Peyer's patch (tissue), 4 donors: Measurements from ENCODE around the gene CAPN8. TPM values are rescaled to one million over a fixed set of nuclear protein-coding genes. Genes with fewer than 3 reads are reported as not detected.

Experiments used
- DNase-seq, 3 donors: peaks; one replicate each; pipeline ENCODE4 v3.0.0-alpha.2; 2017 to 2019
- H3K27ac ChIP-seq, 4 donors: fragments of 200-600 bp; sonication (generic); one replicate each; pipeline ENCODE4 v1.5.1; 2016 to 2019
- H3K27me3 ChIP-seq, 2 donors: fragments of 200-600 bp; sonication (generic); one replicate each; pipeline ENCODE4 v1.5.1; 2019
- H3K36me3 ChIP-seq, 3 donors: fragments of 200-600 bp; sonication (generic); one replicate each; pipeline ENCODE4 v1.5.1; 2016 to 2019
- H3K4me1 ChIP-seq, 4 donors: fragments of 200-600 bp; sonication (generic); one replicate each; pipeline ENCODE4 v1.5.1; 2016 to 2019
- H3K4me3 ChIP-seq, 4 donors: fragments of 200-600 bp; sonication (generic); 1 replicate in 3 of 4; 2 replicates in 1 of 4; pipeline ENCODE4 v1.5.1; 2016 to 2019; ENCODE audit warnings: mild to moderate bottlenecking in 1 of 4
- H3K9me3 ChIP-seq, 4 donors: fragments of 200-600 bp; sonication (generic); one replicate each; pipeline ENCODE4 v1.5.1; 2016 to 2019; ENCODE audit warnings: mild to moderate bottlenecking in 1 of 4
- POLR2A ChIP-seq, 2 donors: fragments of 450-650 bp; IDR thresholded peaks; one replicate each; pipeline ENCODE4 v1.5.1; 2017; ENCODE audit warnings: antibody characterized with exemption in 2 of 2, mild to moderate bottlenecking in 2 of 2, moderate library complexity in 2 of 2
- total RNA-seq, 4 donors: library from RNA; depleted of rRNA; stranded (reverse); fragments of >200 nt; gene quantifications; one replicate each; pipeline ENCODE4 v1.1.0, GENCODE V29; 2016
- TF ChIP-seq, protein P1 (sequence below), 6 experiments: fragments of 450-650 bp in 4 of 6; fragments of 200-600 bp in 2 of 6; sonication (generic) in 1 of 6; IDR thresholded peaks; one replicate each; pipeline ENCODE4 v1.5.1; 2017 to 2019; ENCODE audit warnings: antibody characterized with exemption in 6 of 6, mild to moderate bottlenecking in 3 of 6, moderate library complexity in 1 of 6

The CAPN8 gene
- total RNA-seq, 4 donors from 2014 or later: 9.9 to 74.0 (median 31.4) TPM

DNA sequence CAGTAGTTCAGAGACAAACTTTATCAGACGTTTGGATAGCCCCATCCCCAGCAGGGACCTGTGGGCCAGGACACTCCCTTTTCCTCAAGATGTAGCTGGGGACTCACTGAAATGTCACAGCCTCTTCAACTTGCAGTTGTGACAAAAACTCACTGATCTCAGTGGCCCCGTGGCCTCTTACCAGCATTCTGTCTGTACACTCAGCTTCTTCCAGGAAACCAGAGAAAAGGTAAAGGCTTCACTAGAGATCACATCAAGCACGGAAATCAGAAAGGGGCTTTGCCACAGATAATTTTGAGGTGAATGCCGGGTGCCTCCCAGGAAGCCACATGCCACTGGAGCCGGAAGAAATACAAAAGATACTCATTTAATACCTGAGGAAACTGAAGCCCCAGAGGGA, 150.1 kb downstream of the CAPN8 start:
- H3K27ac ChIP-seq: no peak overlapping the region
- no peaks in the 10 kb centered on the region for H3K36me3 ChIP-seq
- no peaks in the 10 kb centered on the region for H3K9me3 ChIP-seq
- H3K4me3 ChIP-seq: no peak overlapping the region
- H3K27me3 ChIP-seq: no peaks in the 10 kb centered on the region
- H3K4me1 ChIP-seq: no peaks in the 10 kb centered on the region
- DNase-seq: no peak
- TF ChIP-seq POLR2A (IDR thresholded peaks at IDR 0.05): no peak
- TF ChIP-seq, protein P1, sequence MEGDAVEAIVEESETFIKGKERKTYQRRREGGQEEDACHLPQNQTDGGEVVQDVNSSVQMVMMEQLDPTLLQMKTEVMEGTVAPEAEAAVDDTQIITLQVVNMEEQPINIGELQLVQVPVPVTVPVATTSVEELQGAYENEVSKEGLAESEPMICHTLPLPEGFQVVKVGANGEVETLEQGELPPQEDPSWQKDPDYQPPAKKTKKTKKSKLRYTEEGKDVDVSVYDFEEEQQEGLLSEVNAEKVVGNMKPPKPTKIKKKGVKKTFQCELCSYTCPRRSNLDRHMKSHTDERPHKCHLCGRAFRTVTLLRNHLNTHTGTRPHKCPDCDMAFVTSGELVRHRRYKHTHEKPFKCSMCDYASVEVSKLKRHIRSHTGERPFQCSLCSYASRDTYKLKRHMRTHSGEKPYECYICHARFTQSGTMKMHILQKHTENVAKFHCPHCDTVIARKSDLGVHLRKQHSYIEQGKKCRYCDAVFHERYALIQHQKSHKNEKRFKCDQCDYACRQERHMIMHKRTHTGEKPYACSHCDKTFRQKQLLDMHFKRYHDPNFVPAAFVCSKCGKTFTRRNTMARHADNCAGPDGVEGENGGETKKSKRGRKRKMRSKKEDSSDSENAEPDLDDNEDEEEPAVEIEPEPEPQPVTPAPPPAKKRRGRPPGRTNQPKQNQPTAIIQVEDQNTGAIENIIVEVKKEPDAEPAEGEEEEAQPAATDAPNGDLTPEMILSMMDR (IDR thresholded peaks at IDR 0.05): no peak

- TF ChIP-seq, protein P1 (IDR thresholded peaks at IDR 0.05): no peak
- TF ChIP-seq POLR2A (IDR thresholded peaks at IDR 0.05): no peak
- no peaks in the 10 kb centered on the region for H3K27me3 ChIP-seq
- no peaks in the 10 kb centered on the region for H3K36me3 ChIP-seq
- no peak overlapping the region for H3K27ac ChIP-seq
- no peak for DNase-seq
- H3K4me1 ChIP-seq: no peaks in the 10 kb centered on the region
- no peak overlapping the region for H3K4me3 ChIP-seq
- no peaks in the 10 kb centered on the region for H3K9me3 ChIP-seq
Measured at GRCh38 chr1:223514644-223515043, 150.9 kb downstream of the CAPN8 start.

- Histone ChIP-seq H3K9me3 (no peaks in the 10 kb centered on the region), H3K4me3 (no peak overlapping the region), H3K27me3 (no peaks in the 10 kb centered on the region), H3K36me3 (no peaks in the 10 kb centered on the region), H3K4me1 (no peaks in the 10 kb centered on the region), H3K27ac (no peak overlapping the region)
- TF ChIP-seq, protein P1 (IDR thresholded peaks at IDR 0.05): no peak
- TF ChIP-seq POLR2A (IDR thresholded peaks at IDR 0.05): no peak
- DNase-seq: no peak
Measured at GRCh38 chr1:223513309-223513708, 152.2 kb downstream of the CAPN8 start.

DNA sequence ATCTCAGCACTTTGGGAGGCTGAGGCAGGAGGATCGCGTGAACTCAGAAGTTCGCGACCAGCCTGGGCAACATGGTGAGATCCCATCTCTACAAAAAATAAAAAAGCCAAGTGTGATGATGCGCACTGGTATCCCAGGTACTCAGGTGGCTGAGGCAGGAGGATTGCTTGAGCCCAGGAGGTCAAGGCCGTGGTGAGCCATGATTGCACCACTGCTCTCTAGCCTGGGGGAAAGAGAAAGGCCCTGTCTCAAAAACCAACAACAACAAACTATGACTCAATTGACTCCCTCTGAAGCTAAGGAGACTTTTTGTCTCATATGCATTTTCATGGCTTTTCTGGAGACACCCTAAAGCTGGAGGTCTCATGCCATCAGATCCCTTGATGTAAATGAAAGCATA, 153.4 kb downstream of the CAPN8 start:
- Histone ChIP-seq H3K4me3 (no peak overlapping the region), H3K27me3 (no peaks in the 10 kb centered on the region), H3K27ac (no peak overlapping the region), H3K9me3 (no peaks in the 10 kb centered on the region), H3K4me1 (no peaks in the 10 kb centered on the region), H3K36me3 (no peaks in the 10 kb centered on the region)
- TF ChIP-seq POLR2A (IDR thresholded peaks at IDR 0.05): no peak
- TF ChIP-seq, protein P1 (IDR thresholded peaks at IDR 0.05): no peak
- DNase-seq: no peak

DNA sequence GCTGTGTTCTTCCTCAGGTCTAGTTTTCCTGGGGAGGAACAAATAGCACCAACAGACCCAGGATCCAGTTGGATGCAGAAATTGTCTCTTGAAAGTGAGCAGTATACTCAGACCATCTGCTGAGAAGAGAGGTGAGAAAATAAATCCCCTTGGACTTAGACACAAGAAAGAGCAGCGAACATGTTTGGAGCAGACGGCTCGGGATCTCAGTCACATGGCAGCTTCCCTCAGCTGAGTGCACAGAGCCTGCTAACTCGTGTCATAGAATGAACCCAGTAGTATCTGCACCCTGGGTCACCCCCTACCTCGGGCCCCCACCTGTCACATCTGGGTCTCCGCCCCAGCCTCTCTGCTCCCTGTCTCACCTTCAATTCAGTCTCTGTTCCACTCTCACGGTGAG, 156.7 kb downstream of the CAPN8 start:
- TF ChIP-seq POLR2A (IDR thresholded peaks at IDR 0.05): no peak
- TF ChIP-seq, protein P1 (IDR thresholded peaks at IDR 0.05): no peak
- H3K4me1 ChIP-seq: no peaks in the 10 kb centered on the region
- H3K36me3 ChIP-seq: no peaks in the 10 kb centered on the region
- H3K9me3 ChIP-seq: no peaks in the 10 kb centered on the region
- H3K27me3 ChIP-seq: no peaks in the 10 kb centered on the region
- no peak overlapping the region for H3K27ac ChIP-seq
- no peak for DNase-seq
- no peak overlapping the region for H3K4me3 ChIP-seq

DNA sequence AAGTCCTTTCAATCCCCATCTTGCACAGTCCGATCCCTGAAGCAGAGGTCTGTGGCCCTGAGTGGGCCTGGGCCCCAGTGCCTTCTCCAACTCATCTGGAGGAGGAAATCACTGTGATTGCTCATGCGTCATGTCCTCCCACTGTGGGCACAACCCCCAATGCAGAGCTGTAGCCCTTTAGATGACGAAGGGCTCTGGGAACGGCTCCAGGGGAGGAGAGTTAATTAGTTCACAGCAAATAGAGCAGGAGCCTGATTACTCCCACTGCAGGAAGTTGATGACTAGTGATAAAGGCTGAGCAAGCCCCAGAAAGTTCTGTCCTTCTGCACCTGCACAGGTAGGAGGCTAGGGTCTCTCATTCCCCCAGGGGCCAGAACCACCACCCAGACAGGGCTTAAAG, 160.8 kb downstream of the CAPN8 start:
- peak in 1 of 3 donors; percentile 48 for DNase-seq
- Histone ChIP-seq H3K36me3 (no peaks in the 10 kb centered on the region), H3K27me3 (no peaks in the 10 kb centered on the region), H3K4me3 (no peak overlapping the region), H3K27ac (no peak overlapping the region), H3K4me1 (no peaks in the 10 kb centered on the region), H3K9me3 (no peaks in the 10 kb centered on the region)
- no peak for TF ChIP-seq POLR2A (IDR thresholded peaks at IDR 0.05)
- TF ChIP-seq, protein P1 (IDR thresholded peaks at IDR 0.05): no peak
